ENCODE results near the gene DNAJB1. TPM values are rescaled to one million over a fixed set of nuclear protein-coding genes. Genes with fewer than 3 reads are reported as not detected.
A peak's percentile ranks its signal among the peaks of the same experiment; 100 is the strongest.
"Not testable (repeated sequence)": the region's sequence is repeated elsewhere in the genome, so short reads cannot be mapped to it uniquely, and the experiment has no call there.

DNAJB1 gene
- 100 to 1,000 TPM in 1 of 2 donors, 10 to 100 TPM in 1; 59.5 to 124 TPM for total RNA-seq

GRCh38 chr19:14517840-14518505, at the start of gene DNAJB1:
TSS of gene DNAJB1 (minus strand) at chr19:14518397. CDS start at chr19:14518349, 48 bp downstream.
- H3K36me3 Mint-ChIP-seq, result peaks cover 37 to 43% of the 10 kb centered on the region in 2 donors
- H3K27ac Mint-ChIP-seq, result peak within 1 kb of the TSS; percentile 95 to 99
- DNase-seq (ENCODE audit: low spot score in 2 of 2) (peak; percentile 74 to 88), ATAC-seq (peak; percentile 64 to 74)
- no peaks in the 10 kb centered on the region for H3K9me3 Mint-ChIP-seq

- Mint-ChIP-seq H3K27ac (peak overlapping the region; percentile 29 to 40), H3K9me3 (no peaks in the 10 kb centered on the region), H3K36me3 (peaks cover 0 to 6% of the 10 kb centered on the region in 2 donors)
- DNase-seq (ENCODE audit: low spot score in 2 of 2), result no peak
- ATAC-seq, result no peak
Observed at GRCh38 chr19:14567079-14567478, 48.9 kb upstream of the DNAJB1 start.

GRCh38 chr19:14566712-14567077, 48.5 kb upstream of the DNAJB1 start:
- H3K9me3 Mint-ChIP-seq, result no peaks in the 10 kb centered on the region

GRCh38 chr19:14565765-14566711, 47.8 kb upstream of the DNAJB1 start:
- ATAC-seq, result no peak
- Mint-ChIP-seq H3K9me3 (no peaks in the 10 kb centered on the region), H3K27ac (no peak overlapping the region), H3K36me3 (no peaks in the 10 kb centered on the region)
- DNase-seq (ENCODE audit: low spot score in 2 of 2), result no peak

More at GRCh38 chr19:14566712-14567077, 48.5 kb upstream of the DNAJB1 start:
- DNase-seq (ENCODE audit: low spot score in 2 of 2) (no peak), ATAC-seq (no peak)
- peak overlapping the region; percentile 29 to 40 for H3K27ac Mint-ChIP-seq
- peaks cover 0 to 4% of the 10 kb centered on the region in 2 donors for H3K36me3 Mint-ChIP-seq

GRCh38 chr19:14565298-14565679, 47.1 kb upstream of the DNAJB1 start:
- H3K9me3 Mint-ChIP-seq, result no peaks in the 10 kb centered on the region
- no peak overlapping the region for H3K27ac Mint-ChIP-seq
- no peaks in the 10 kb centered on the region for H3K36me3 Mint-ChIP-seq
- no peak for ATAC-seq
- no peak for DNase-seq (ENCODE audit: low spot score in 2 of 2)

GRCh38 chr19:14564652-14565297, 46.6 kb upstream of the DNAJB1 start:
- not testable (repeated sequence) for H3K27ac Mint-ChIP-seq; H3K9me3 Mint-ChIP-seq; DNase-seq (ENCODE audit: low spot score in 2 of 2); H3K36me3 Mint-ChIP-seq
- peak in 1 of 2 donors; percentile 3 for ATAC-seq

GRCh38 chr19:14563989-14564651, 45.9 kb upstream of the DNAJB1 start:
- Mint-ChIP-seq H3K36me3 (no peaks in the 10 kb centered on the region), H3K27ac (peak overlapping the region in 1 of 2 donors; percentile 72), H3K9me3 (no peaks in the 10 kb centered on the region)
- ATAC-seq, result peak; percentile 50 to 85
- peak in 1 of 2 donors; percentile 62 for DNase-seq (ENCODE audit: low spot score in 2 of 2)

GRCh38 chr19:14563590-14563926, 45.4 kb upstream of the DNAJB1 start:
- no peaks in the 10 kb centered on the region for H3K36me3 Mint-ChIP-seq
- DNase-seq (ENCODE audit: low spot score in 2 of 2), result no peak
- no peak for ATAC-seq
- H3K27ac Mint-ChIP-seq, result no peak overlapping the region
- H3K9me3 Mint-ChIP-seq, result no peaks in the 10 kb centered on the region

- Mint-ChIP-seq H3K9me3 (no peaks in the 10 kb centered on the region), H3K36me3 (no peaks in the 10 kb centered on the region), H3K27ac (no peak overlapping the region)
- DNase-seq (ENCODE audit: low spot score in 2 of 2) (no peak), ATAC-seq (no peak)
Observed at GRCh38 chr19:14562660-14563589, 44.7 kb upstream of the DNAJB1 start.

- DNase-seq (ENCODE audit: low spot score in 2 of 2) (no peak), ATAC-seq (no peak)
- Mint-ChIP-seq H3K36me3 (no peaks in the 10 kb centered on the region), H3K27ac (peak overlapping the region in 1 of 2 donors; percentile 44), H3K9me3 (no peaks in the 10 kb centered on the region)
Observed at GRCh38 chr19:14561847-14562351, 43.7 kb upstream of the DNAJB1 start.

GRCh38 chr19:14561249-14561648, 43.1 kb upstream of the DNAJB1 start:
- ATAC-seq, result no peak
- no peak for DNase-seq (ENCODE audit: low spot score in 2 of 2)
- Mint-ChIP-seq H3K36me3 (no peaks in the 10 kb centered on the region), H3K9me3 (no peaks in the 10 kb centered on the region), H3K27ac (no peak overlapping the region)

- H3K9me3 Mint-ChIP-seq, result no peaks in the 10 kb centered on the region
Observed at GRCh38 chr19:14560776-14561108, 42.5 kb upstream of the DNAJB1 start.

GRCh38 chr19:14559916-14560775, 41.9 kb upstream of the DNAJB1 start:
- no peaks in the 10 kb centered on the region for H3K9me3 Mint-ChIP-seq
- ATAC-seq, result no peak
- no peak for DNase-seq (ENCODE audit: low spot score in 2 of 2)
- H3K27ac Mint-ChIP-seq, result peak overlapping the region; percentile 83 to 93
- no peaks in the 10 kb centered on the region for H3K36me3 Mint-ChIP-seq

More at GRCh38 chr19:14560776-14561108, 42.5 kb upstream of the DNAJB1 start:
- ATAC-seq, result no peak
- peak overlapping the region; percentile 83 to 93 for H3K27ac Mint-ChIP-seq
- DNase-seq (ENCODE audit: low spot score in 2 of 2), result no peak
- no peaks in the 10 kb centered on the region for H3K36me3 Mint-ChIP-seq

GRCh38 chr19:14558370-14559066, 40.3 kb upstream of the DNAJB1 start:
- Mint-ChIP-seq H3K36me3 (no peaks in the 10 kb centered on the region), H3K9me3 (no peaks in the 10 kb centered on the region)
- no peak for ATAC-seq

More at GRCh38 chr19:14558370-14559066, 40.3 kb upstream of the DNAJB1 start:
- DNase-seq (ENCODE audit: low spot score in 2 of 2), result no peak
- no peak overlapping the region for H3K27ac Mint-ChIP-seq

Data from activated naive CD4-positive, alpha-beta T cell treated with anti-CD3 and anti-CD28 coated beads, Interleukin-2, amount 50 U/mL, for 72 hours (primary cell).